Cardiac fibroblast (primary cell): ENCODE data around the gene GLIS1.

ENCODE experiments used
- DNase-seq, 2 donors: peaks; one replicate each; pipeline versions ENCODE4 v3.0.0 to v3.0.0-alpha.2; 2010; ENCODE audit warnings: low read depth in 2 of 2
- H3K4me3 ChIP-seq, 2 donors: replicated peaks in 1 of 2; 1 replicate in 1 of 2; 2 replicates in 1 of 2; pipeline ENCODE4 v1.5.1; 2011; ENCODE audit warnings: low read depth in 2 of 2, low read length in 2 of 2, mild to moderate bottlenecking in 2 of 2, moderate library complexity in 1 of 2
- CTCF ChIP-seq: IDR thresholded peaks from one replicate; pipeline ENCODE4 v1.5.1; 2011; ENCODE audit warnings: low read depth, mild to moderate bottlenecking, low read length, inconsistent platforms

GLIS1 gene

GRCh38 chr1:53722025-53722424 is 16.9 kb downstream of the GLIS1 start:
- no peak for TF ChIP-seq CTCF
- peak; percentile 35 to 39 for DNase-seq
- no peak overlapping the region for H3K4me3 ChIP-seq

- DNase-seq, result no peak
Measured at GRCh38 chr1:53721088-53721487, 17.9 kb downstream of the GLIS1 start.

GRCh38 chr1:53719469-53719868 is 19.5 kb downstream of the GLIS1 start:
- no peak overlapping the region for H3K4me3 ChIP-seq
- DNase-seq, result no peak
- TF ChIP-seq CTCF, result no peak

More at GRCh38 chr1:53721088-53721487, 17.9 kb downstream of the GLIS1 start:
- H3K4me3 ChIP-seq, result no peak overlapping the region
- no peak for TF ChIP-seq CTCF

- DNase-seq, result no peak
- TF ChIP-seq CTCF, result no peak
- H3K4me3 ChIP-seq, result no peak overlapping the region
Measured at GRCh38 chr1:53718443-53718842, 20.5 kb downstream of the GLIS1 start.

GRCh38 chr1:53717025-53717804 is 21.7 kb downstream of the GLIS1 start:
- TF ChIP-seq CTCF, result no peak
- DNase-seq, result no peak
- H3K4me3 ChIP-seq, result no peak overlapping the region

- no peak for DNase-seq
- no peak overlapping the region for H3K4me3 ChIP-seq
- no peak for TF ChIP-seq CTCF
Measured at GRCh38 chr1:53716150-53716549, 22.8 kb downstream of the GLIS1 start.

- peak; percentile 39 to 56 for DNase-seq
- peak; percentile 82 for TF ChIP-seq CTCF
- H3K4me3 ChIP-seq, result no peak overlapping the region
Measured at GRCh38 chr1:53715478-53715877, 23.5 kb downstream of the GLIS1 start.
